NK-92 treated with Interleukin-12 subunit alpha and Interleukin-12 subunit beta, amount 100 ng/mL, for 24 hours (cell line): Measurements from ENCODE around the gene STC2.
"Not testable (repeated sequence)": the region's sequence is repeated elsewhere in the genome, so short reads cannot be mapped to it uniquely, and the experiment has no call there.

ENCODE experiments used
- DNase-seq: peaks from one replicate; lab custom pipeline; 2025; lab: John Stamatoyannopoulos, UW

The STC2 gene

GRCh38 chr5:173296737-173297676 is 31.2 kb downstream of the STC2 start:
- DNase-seq = no peak

GRCh38 chr5:173295796-173296195 is 32.4 kb downstream of the STC2 start:
- DNase-seq = no peak

- no peak for DNase-seq
Observed at GRCh38 chr5:173294673-173295320, 33.4 kb downstream of the STC2 start.

- peak; percentile 67 for DNase-seq
Observed at GRCh38 chr5:173293817-173294672, 34.2 kb downstream of the STC2 start.

GRCh38 chr5:173291722-173292658 is 36.2 kb downstream of the STC2 start:
- no peak for DNase-seq

GRCh38 chr5:173290477-173291131 is 37.6 kb downstream of the STC2 start:
- no peak for DNase-seq

- no peak for DNase-seq
Observed at GRCh38 chr5:173289372-173289771, 38.8 kb downstream of the STC2 start.

GRCh38 chr5:173288632-173289031 is 39.6 kb downstream of the STC2 start:
- no peak for DNase-seq

GRCh38 chr5:173287086-173287485 is 41.1 kb downstream of the STC2 start:
- DNase-seq = no peak

GRCh38 chr5:173284343-173284958 is 43.8 kb downstream of the STC2 start:
- not testable (repeated sequence) for DNase-seq

- DNase-seq = no peak
Observed at GRCh38 chr5:173283318-173284288, 44.6 kb downstream of the STC2 start.

GRCh38 chr5:173282916-173283315 is 45.3 kb downstream of the STC2 start:
- DNase-seq = no peak

- DNase-seq = no peak
Observed at GRCh38 chr5:173281910-173282309, 46.3 kb downstream of the STC2 start.

GRCh38 chr5:173279166-173279565 is 49.0 kb downstream of the STC2 start:
- no peak for DNase-seq

- no peak for DNase-seq
Observed at GRCh38 chr5:173278641-173279040, 49.6 kb downstream of the STC2 start.

- DNase-seq = no peak
Observed at GRCh38 chr5:173278172-173278571, 50.0 kb downstream of the STC2 start.

GRCh38 chr5:173274771-173275170 is 53.4 kb downstream of the STC2 start:
- no peak for DNase-seq

- DNase-seq = no peak
Observed at GRCh38 chr5:173271419-173271818, 56.8 kb downstream of the STC2 start.
